HepG2 (cell line): ENCODE measurements around the gene ISLR. TPM values are rescaled to one million over a fixed set of nuclear protein-coding genes. Genes with fewer than 3 reads are reported as not detected.
A peak's percentile ranks its signal among the peaks of the same experiment; 100 is the strongest.

Experiments used
- ATAC-seq: fragments of 200-7000 bp; cut with Tn5 transposase; 3 replicates; pipeline ENCODE4 v1.9.1; 2020; ENCODE audit warnings: mild to moderate bottlenecking, moderate library complexity
- BruUV-seq: library from RNA; stranded (reverse); fragments of 400-500 nt; replicated peaks from 2 replicates; lab custom pipeline; 2021; lab: Mats Ljungman, UMichigan
- CTCF ChIA-PET: fragments of 300-600 bp; formaldehyde crosslinking; extraction: SDS; loops from one replicate; lab custom pipeline; 2021; ENCODE audit warnings: low total read pairs, inconsistent platforms, low intra/inter-chr PET ratio; lab: Yijun Ruan, JAX
- POLR2A ChIA-PET: fragments of 350-600 bp; sonication (Branson Sonifier 250); formaldehyde crosslinking; loops from one replicate; lab custom pipeline; 2020; ENCODE audit warnings: antibody characterized with exemption, inconsistent platforms; lab: Yijun Ruan, JAX
- DNase-seq: peaks from one replicate; pipeline ENCODE4 v3.0.0-alpha.2; 2015; ENCODE audit warnings: low spot score
- FAIRE-seq: peaks from 3 replicates; lab custom pipeline; 2011; peaks lifted over from hg19 to GRCh38; lab: Jason Lieb, UNC
- H2AFZ ChIP-seq: one replicate; pipeline ENCODE4 v1.6.1; 2011; ENCODE audit warnings: low read length, inconsistent platforms
- H3K27ac ChIP-seq: fragments of 300-600 bp; 3 replicates; pipeline ENCODE4 v1.8.0; 2011; ENCODE audit warnings: mixed run types, mild to moderate bottlenecking, mixed read lengths, low read length, inconsistent platforms; ENCODE audit not compliant: insufficient read depth; ENCODE audit errors: extremely low read length
- H3K27me3 ChIP-seq, 2 experiments: fragments of 200-600 bp in 1 of 2; 2 replicates in 1 of 2; 3 replicates in 1 of 2; pipeline versions ENCODE4 v1.6.0 to v1.8.0; 2011; ENCODE audit warnings: low read length in 2 of 2, mild to moderate bottlenecking in 2 of 2, moderate library complexity in 2 of 2, inconsistent platforms in 1 of 2; ENCODE audit not compliant: insufficient read depth in 2 of 2, control insufficient read depth in 1 of 2
- H3K36me3 ChIP-seq, 2 experiments: fragments of 200-600 bp in 1 of 2; replicated peaks in 1 of 2; 2 replicates in 1 of 2; 3 replicates in 1 of 2; pipeline versions ENCODE4 v1.5.1 to v1.8.0; 2011; ENCODE audit warnings: low read length in 2 of 2, inconsistent platforms in 1 of 2; ENCODE audit not compliant: insufficient read depth in 2 of 2, control insufficient read depth in 1 of 2
- H3K4me1 ChIP-seq: 2 replicates; pipeline ENCODE4 v1.5.1; 2012; ENCODE audit warnings: low read length, inconsistent platforms; ENCODE audit not compliant: insufficient read depth
- H3K4me2 ChIP-seq: 2 replicates; pipeline ENCODE4 v1.6.0; 2011; ENCODE audit warnings: low read depth, low read length, inconsistent platforms
- H3K4me3 ChIP-seq, 3 experiments: fragments of 200-600 bp in 1 of 3; sonication (generic), shearing (Covaris generic) in 1 of 3; replicated peaks in 1 of 3; 2 replicates each; pipeline ENCODE4 v1.5.1; 2011 to 2016; ENCODE audit warnings: low read length in 3 of 3, inconsistent platforms in 2 of 3, low read depth in 2 of 3, mild to moderate bottlenecking in 2 of 3, control low read depth in 1 of 3, mixed read lengths in 1 of 3; ENCODE audit not compliant: insufficient read depth in 1 of 3
- H3K79me2 ChIP-seq: one replicate; pipeline ENCODE4 v1.6.1; 2011; ENCODE audit warnings: low read length, inconsistent platforms; ENCODE audit not compliant: insufficient read depth
- H3K9ac ChIP-seq: 2 replicates; pipeline ENCODE4 v1.6.0; 2011; ENCODE audit warnings: mild to moderate bottlenecking, low read depth, low read length, inconsistent platforms; ENCODE audit not compliant: insufficient read depth
- H3K9me3 ChIP-seq: 2 replicates; pipeline ENCODE4 v1.5.1; 2012; ENCODE audit warnings: mild to moderate bottlenecking, low read length
- H4K20me1 ChIP-seq: 2 replicates; pipeline ENCODE4 v1.6.0; 2011; ENCODE audit warnings: inconsistent platforms, mild to moderate bottlenecking, low read length, moderate library complexity; ENCODE audit not compliant: insufficient read depth
- ELF3 ChIP-seq: IDR thresholded peaks from 2 replicates; pipeline ENCODE4 v1.6.1; 2016; ENCODE audit warnings: missing genetic modification reagents, missing compliant biosample characterization
- FIP1L1 ChIP-seq: fragments of 200-400 bp; formaldehyde crosslinking; IDR thresholded peaks from 2 replicates; pipeline ENCODE4 v1.6.1; 2018; ENCODE audit warnings: low read depth, mild to moderate bottlenecking, low read length, moderate library complexity, borderline replicate concordance; ENCODE audit not compliant: insufficient read depth
- FOSL1 ChIP-seq: sonication (generic); formaldehyde crosslinking; IDR thresholded peaks from 2 replicates; pipeline ENCODE4 v1.9.0; 2021; ENCODE audit warnings: missing genetic modification reagents, borderline replicate concordance
- MTF1 ChIP-seq: sonication (generic); formaldehyde crosslinking; IDR thresholded peaks from 2 replicates; pipeline ENCODE4 v1.5.0; 2020; ENCODE audit warnings: missing genetic modification reagents
- MXI1 ChIP-seq: IDR thresholded peaks from 3 replicates; pipeline ENCODE4 v1.6.1; 2012; ENCODE audit warnings: low read depth, low read length, inconsistent platforms, borderline replicate concordance
- NFKB2 ChIP-seq: sonication (generic); formaldehyde crosslinking; IDR thresholded peaks from 2 replicates; pipeline ENCODE4 v1.4.0; 2020; ENCODE audit warnings: missing genetic modification reagents, borderline replicate concordance
- PTBP1 ChIP-seq: fragments of 200-400 bp; formaldehyde crosslinking; IDR thresholded peaks from 2 replicates; pipeline ENCODE4 v1.6.1; 2018; ENCODE audit warnings: low read length, low read depth; ENCODE audit not compliant: poor library complexity, severe bottlenecking
- SMC3 ChIP-seq: IDR thresholded peaks from 2 replicates; pipeline ENCODE4 v1.6.1; 2011; ENCODE audit warnings: low read length, improper control_type of control experiment
- ZNF121 ChIP-seq: sonication (generic); formaldehyde crosslinking; IDR thresholded peaks from 2 replicates; pipeline ENCODE4 v1.5.0; 2020; ENCODE audit warnings: mild to moderate bottlenecking, missing genetic modification reagents
- ZNF274 ChIP-seq: sonication (generic); formaldehyde crosslinking; IDR thresholded peaks from 2 replicates; pipeline ENCODE4 v1.5.1; 2020; ENCODE audit warnings: mild to moderate bottlenecking, missing genetic modification reagents
- ZNF33B ChIP-seq: sonication (generic); formaldehyde crosslinking; IDR thresholded peaks from 2 replicates; pipeline ENCODE4 v1.5.1; 2020; ENCODE audit warnings: mild to moderate bottlenecking, missing genetic modification reagents
- ZNF362 ChIP-seq: sonication (generic); formaldehyde crosslinking; IDR thresholded peaks from 2 replicates; pipeline ENCODE4 v1.4.0; 2020; ENCODE audit warnings: missing genetic modification reagents, mild to moderate bottlenecking, borderline replicate concordance
- ZNF570 ChIP-seq: sonication (generic); formaldehyde crosslinking; IDR thresholded peaks from 2 replicates; pipeline ENCODE4 v1.4.0; 2020; ENCODE audit warnings: mild to moderate bottlenecking, missing genetic modification reagents, borderline replicate concordance
- ZNF574 ChIP-seq: sonication (generic); formaldehyde crosslinking; IDR thresholded peaks from 2 replicates; pipeline ENCODE4 v1.4.0; 2020; ENCODE audit warnings: missing genetic modification reagents
- ZNF629 ChIP-seq: sonication (generic); formaldehyde crosslinking; conservative IDR thresholded peaks from 2 replicates; pipeline ENCODE4 v1.5.0; 2020; ENCODE audit warnings: missing genetic modification reagents
- ZNF652 ChIP-seq: IDR thresholded peaks from 2 replicates; pipeline ENCODE4 v1.6.1; 2016; ENCODE audit warnings: low read depth, borderline replicate concordance
- ZNF672 ChIP-seq: sonication (generic); formaldehyde crosslinking; IDR thresholded peaks from 2 replicates; pipeline ENCODE4 v1.8.1; 2022; ENCODE audit warnings: missing genetic modification reagents
- WGBS: methylation state at CpG from one replicate; pipeline ENCODE4 v1.1.6; 2017; ENCODE audit warnings: low lambda C conversion rate; 5-methylcytosine and 5-hydroxymethylcytosine counted together
- in situ Hi-C: cut with HindIII; loops from 2 replicates; pipeline ENCODE4 v1.10.0; 2017; ENCODE audit warnings: low pct_unique_long_range_greater_than_20kb; ENCODE audit not compliant: extremely low pct_ligation_motif_present
- intact Hi-C: fragments of 100-400 bp; cut with micrococcal nuclease; formaldehyde crosslinking; loops from one replicate; pipeline ENCODE4 v1.10.0; 2022; ENCODE audit not compliant: unreplicated experiment
- polyA plus RNA-seq, 8 experiments: library from polyadenylated mRNA; depleted of rRNA in 3 of 8; stranded (reverse) in 7 of 8; unstranded in 1 of 8; fragments of >200 nt; fragmentation: Illumina TruSeq in 4 of 8; extraction: Trizol in 4 of 8; gene quantifications; 2 replicates each; pipeline versions ENCODE4 v1.2.1 to v1.2.3, GENCODE V29; 2011 to 2016; ENCODE audit warnings: low read depth in 4 of 8, missing spikeins in 1 of 8, mixed read lengths in 1 of 8; ENCODE audit not compliant: insufficient read depth in 1 of 8
- total RNA-seq, 5 experiments: library from RNA; depleted of rRNA; stranded (reverse); fragments of >200 nt; fragmentation: Illumina TruSeq; extraction: Trizol; gene quantifications; 2 replicates each; pipeline ENCODE4 v1.2.3, GENCODE V29; 2016; ENCODE audit warnings: low read depth in 1 of 5

ISLR gene
- total and polyA plus RNA-seq, 2 of the 13 experiments (the other 11 are each of a cell fraction or from before 2014, with no cell fraction given) = not detected

GRCh38 chr15:74214324-74215021, 41.0 kb downstream of the ISLR start:
- POLR2A ChIA-PET = no interaction called here

GRCh38 chr15:74215958-74216357, 42.4 kb downstream of the ISLR start:
- in situ Hi-C loops = no loop called here
- ChIA-PET POLR2A (no interaction called here), CTCF (no interaction called here)
- intact Hi-C loops = no loop called here
- H2AFZ ChIP-seq = no peak overlapping the region
- H3K79me2 ChIP-seq = no peaks in the 10 kb centered on the region
- H3K4me1 ChIP-seq = peaks cover 47% of the 10 kb centered on the region
- peaks cover 1 to 9% of the 10 kb centered on the region in 2 experiments; a peak in 3 of 5 replicates for H3K27me3 ChIP-seq
- no peak overlapping the region for H3K4me3 ChIP-seq
- DNase-seq = no peak
- H3K4me2 ChIP-seq = no peak overlapping the region
- BruUV-seq = no TSS peak
- H3K27ac ChIP-seq = no peak overlapping the region
- 49% methylated on average over 7 of the region's 8 CpGs for WGBS
- no peaks in the 10 kb centered on the region; the same call in 1 of the 2 replicates for H4K20me1 ChIP-seq
- no peak for ATAC-seq
- no peaks in the 10 kb centered on the region for H3K9me3 ChIP-seq
- H3K9ac ChIP-seq = no peak overlapping the region
- FAIRE-seq = no peak
- H3K36me3 ChIP-seq = no peaks in the 10 kb centered on the region
- no peak for TF ChIP-seq ZNF574 (CRISPR knock-in tag)
- no peak for TF ChIP-seq NFKB2 (CRISPR knock-in tag)
- TF ChIP-seq FOSL1 (CRISPR knock-in tag) = no peak
- TF ChIP-seq MXI1 = no peak
- no peak for TF ChIP-seq PTBP1
- no peak for TF ChIP-seq ZNF121 (CRISPR knock-in tag)
- no peak for TF ChIP-seq SMC3
- no peak for TF ChIP-seq ZNF570 (CRISPR knock-in tag)
- TF ChIP-seq ZNF652 (CRISPR knock-in tag) = no peak
- no peak for TF ChIP-seq ZNF274 (CRISPR knock-in tag)
- no peak for TF ChIP-seq MTF1
- no peak for TF ChIP-seq FIP1L1
- no peak for TF ChIP-seq ELF3
- no peak for TF ChIP-seq ZNF362 (CRISPR knock-in tag)

More at GRCh38 chr15:74214324-74215021, 41.0 kb downstream of the ISLR start:
- no peaks in the 10 kb centered on the region; the same call in 1 of the 2 replicates for H4K20me1 ChIP-seq
- no peak for ATAC-seq
- in situ Hi-C loops = no loop called here
- no peak for DNase-seq
- intact Hi-C loops = no loop called here
- no peak for TF ChIP-seq ZNF33B (CRISPR knock-in tag)
- peak; percentile 88 for TF ChIP-seq ZNF629 (CRISPR knock-in tag)
- TF ChIP-seq ZNF672 = no peak
- TF ChIP-seq, all 625 proteins: peak for 1
- Histone ChIP-seq H3K9ac (no peak overlapping the region), H3K9me3 (no peaks in the 10 kb centered on the region), H3K79me2 (no peaks in the 10 kb centered on the region), H3K27ac (no peak overlapping the region), H3K36me3 (no peaks in the 10 kb centered on the region), H3K4me2 (no peak overlapping the region), H3K27me3 (peaks cover 3 to 9% of the 10 kb centered on the region in 2 experiments; a peak in 3 of 5 replicates), H3K4me3 (no peak overlapping the region), H3K4me1 (peaks cover 55% of the 10 kb centered on the region), H2AFZ (no peak overlapping the region)
- 44% methylated on average over 4 of the region's 6 CpGs for whole genome bisulfite sequencing
- FAIRE-seq = no peak
- no TSS peak for BruUV-seq
- CTCF ChIA-PET = no interaction called here
